ENCODE results near the gene TUBB2B.

The TUBB2B gene

DNA sequence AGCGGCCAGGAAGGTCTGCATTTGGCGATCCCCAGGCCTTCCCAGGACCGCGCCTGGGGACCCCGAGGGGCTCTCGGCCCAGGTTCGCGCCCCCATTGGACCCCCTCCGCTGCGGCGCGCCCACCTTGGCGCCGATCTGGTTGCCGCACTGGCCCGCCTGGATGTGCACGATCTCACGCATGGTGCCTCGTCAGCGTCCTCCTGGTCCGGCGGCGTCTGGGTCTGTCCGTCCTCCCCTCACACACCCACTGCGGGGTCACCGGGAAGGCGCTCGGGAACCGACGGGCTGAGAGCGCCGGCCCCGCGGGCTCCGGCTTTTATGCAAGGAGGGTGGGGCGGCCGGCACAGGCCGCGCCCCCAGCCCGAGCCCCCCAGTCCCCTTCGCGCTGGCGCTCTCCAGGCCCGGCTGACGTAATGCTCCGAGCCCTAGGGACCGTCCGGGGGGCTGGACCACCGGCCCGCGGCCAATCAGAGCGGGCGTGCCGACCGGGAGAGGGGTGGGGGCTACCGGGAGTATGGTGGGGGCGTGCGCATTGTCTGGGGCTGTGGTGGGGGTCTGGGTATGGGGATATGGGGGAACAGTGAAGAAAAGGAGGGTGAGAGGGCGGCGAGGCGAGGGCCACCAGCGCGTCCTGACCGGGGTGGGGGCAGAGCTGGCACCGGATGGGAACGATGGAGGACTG, at the start of gene TUBB2B:
TUBB2B (minus strand) TSS at position 291 of the 683 bp plus-strand sequence; CDS start at position 181, 110 bp downstream.
- no peak for DNase-seq

DNA sequence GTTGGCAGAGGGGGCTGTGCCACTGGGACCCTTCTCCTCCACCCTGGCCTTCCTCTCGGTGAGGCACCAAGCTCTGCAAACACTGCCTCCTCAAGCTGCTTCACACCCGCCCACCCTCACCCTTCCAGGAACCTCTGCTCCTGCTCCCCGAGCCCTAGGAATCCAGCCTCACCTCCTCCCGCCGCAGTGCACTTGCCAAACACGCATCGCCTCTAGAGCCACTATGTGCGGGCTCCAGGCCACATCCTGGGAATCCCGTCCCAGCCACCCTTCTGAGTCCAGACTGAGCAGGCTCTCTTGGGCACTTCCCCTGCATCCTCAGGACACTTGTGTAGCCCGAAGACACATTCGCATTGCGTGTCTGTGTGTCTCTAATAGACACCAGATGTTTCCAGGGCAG, 49.8 kb upstream of the TUBB2B start:
- DNase-seq = no peak

DNA sequence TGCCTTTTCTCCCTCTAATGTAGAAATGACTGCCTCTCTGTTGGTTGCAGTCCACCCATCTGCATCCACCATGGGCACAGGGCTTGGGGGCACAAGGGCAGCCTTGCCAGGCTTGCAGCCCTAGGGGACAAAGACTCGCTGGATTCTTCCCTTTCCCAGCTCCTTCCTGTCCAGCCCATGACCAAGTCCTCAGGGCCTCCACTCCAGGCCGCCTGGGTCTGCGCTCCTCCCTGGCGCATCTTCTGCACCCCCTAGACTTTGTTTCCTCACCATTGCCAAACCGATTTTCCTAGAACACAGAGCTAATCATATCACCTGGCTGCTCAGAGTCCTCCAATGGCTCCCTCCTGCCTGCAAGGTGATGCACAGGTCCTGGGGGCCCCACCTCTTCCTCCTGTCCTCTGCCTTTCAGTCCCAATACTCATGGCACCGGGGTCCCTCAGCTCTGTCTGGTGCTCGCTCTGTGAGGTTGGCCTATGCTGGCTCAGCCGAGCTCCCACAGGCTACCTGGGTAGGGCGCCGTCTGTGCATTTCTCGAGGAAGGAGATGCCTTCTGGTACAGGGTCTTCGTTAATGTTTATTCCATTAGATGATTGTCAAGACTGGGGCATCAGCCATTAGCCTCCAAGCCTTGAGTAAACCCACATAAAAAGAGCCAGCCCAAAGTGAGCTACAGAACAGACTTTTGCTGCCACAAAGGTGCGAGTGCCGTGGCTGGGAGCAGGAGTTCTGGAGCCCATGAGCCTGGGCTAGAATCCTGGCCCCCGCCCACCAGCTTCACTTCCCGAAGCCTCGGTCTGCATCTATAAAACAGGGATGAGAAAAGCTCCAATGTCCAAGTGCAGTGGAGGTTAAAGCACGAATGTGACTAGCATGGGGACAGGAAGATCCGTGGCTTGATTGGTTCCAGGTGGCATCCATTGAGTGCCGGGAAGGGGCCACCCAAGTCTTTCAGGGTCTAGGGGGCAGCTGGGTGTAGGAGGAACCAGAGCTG, 49.0 kb upstream of the TUBB2B start:
- DNase-seq = no peak

DNA sequence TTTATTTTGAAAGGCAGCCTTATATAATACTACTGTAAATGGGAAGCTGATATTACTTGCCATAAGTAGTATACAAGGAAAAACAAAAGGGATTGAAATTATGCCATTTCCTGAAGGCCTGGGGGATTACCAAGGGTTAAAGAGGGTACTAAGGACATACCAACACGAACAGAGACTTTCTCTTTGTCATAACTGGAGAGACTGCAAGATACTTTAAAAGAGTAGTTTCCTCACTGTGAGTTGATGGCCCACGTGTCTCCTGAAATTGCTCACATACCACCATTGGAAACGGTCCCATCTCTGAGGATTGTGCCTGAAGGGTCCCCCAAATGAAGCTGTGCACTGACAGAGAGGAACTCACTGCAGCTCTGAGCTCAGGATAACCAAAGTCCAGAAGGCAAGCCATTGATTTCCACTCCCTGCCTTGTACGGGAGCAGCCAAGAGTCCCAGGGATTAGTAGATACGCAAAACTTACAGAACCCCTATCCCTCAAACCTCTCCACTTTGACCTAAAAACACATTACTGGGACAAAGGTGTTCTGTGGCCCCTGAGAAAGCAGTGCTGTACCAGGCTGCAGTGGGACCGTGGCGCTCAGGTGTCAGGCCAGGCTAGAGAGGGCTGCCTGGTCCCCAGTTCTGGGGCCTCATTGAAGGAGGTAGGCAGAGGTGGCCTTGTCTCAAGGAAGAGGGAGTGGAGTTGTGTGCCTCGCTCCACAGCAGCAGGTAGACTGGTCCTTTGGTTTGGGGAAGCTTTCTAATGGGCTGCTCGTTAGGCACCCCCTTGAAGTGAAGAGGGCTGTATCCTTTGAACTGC, 46.5 kb upstream of the TUBB2B start:
- no peak for DNase-seq

DNA sequence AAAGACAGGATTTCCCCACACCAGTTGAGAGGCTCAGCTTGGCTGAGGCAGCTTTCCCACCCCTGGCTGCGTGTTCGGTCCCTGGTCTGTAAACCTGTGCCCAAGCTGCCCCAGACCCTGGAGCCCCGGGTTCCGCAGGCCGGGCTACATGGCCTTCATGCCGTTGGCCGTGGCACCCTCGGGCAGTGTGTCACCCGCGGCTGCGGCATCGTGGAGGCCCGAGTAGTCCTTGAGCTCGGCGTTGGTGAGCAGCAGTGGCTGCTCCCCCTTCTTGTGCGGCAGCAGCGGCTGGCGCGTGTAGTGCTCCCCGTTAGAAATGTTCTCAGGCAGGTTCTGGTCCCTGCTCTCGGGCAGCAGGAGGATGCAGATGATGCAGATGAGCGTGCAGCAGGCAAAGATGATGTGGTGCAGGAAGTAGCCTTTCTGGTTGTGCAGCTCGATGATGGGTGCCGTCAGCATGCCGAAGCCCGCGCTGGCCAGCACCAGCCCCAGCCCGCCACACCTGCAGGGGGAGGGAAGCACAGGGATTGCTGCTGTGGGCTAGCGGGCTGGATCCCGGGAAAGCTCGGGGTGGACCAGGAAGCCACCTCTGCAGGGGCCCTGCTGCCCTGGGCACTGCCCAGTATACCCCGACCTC, 45.6 kb upstream of the TUBB2B start:
- no peak for DNase-seq

DNA sequence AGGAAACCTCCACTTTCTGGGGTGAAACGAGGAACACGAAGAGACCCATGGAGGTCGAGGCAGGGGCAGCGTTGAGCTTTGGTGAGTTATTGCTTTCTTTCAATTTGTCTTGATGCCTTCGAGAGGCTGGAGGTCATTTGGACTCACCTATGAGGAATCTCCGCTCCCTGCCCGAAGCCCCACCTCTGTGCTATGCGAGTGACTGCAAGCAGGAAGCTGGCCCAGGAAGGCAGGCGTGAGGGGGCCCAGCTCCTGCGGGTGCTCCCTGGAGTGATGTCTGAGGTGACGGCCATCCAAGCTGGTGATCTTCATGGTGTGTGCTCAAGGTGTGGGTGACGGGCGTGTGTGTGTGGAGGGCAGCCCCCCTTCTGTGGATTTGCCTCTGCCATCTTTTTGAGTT, 44.3 kb upstream of the TUBB2B start:
- no peak for DNase-seq

DNA sequence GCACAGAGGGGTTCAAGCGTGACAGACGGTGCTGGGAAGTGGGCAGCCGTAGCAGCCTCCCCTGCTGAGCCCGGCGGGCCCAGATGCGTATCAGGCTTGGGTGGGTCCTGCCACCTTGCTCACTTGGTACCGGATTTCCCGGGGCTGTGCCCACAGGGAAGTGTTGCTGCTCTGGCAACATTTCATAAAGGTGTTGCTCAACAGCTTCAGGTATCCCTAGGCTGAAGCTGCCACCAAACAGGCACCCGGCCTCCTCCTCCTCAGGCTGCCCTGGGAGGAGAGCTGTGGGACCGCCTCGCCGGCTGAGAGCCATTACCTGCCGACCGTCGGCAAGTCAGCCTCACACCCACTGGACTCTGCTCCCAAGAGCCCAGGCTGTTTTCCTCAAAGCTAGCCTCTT, 42.8 kb upstream of the TUBB2B start:
- no peak for DNase-seq

DNA sequence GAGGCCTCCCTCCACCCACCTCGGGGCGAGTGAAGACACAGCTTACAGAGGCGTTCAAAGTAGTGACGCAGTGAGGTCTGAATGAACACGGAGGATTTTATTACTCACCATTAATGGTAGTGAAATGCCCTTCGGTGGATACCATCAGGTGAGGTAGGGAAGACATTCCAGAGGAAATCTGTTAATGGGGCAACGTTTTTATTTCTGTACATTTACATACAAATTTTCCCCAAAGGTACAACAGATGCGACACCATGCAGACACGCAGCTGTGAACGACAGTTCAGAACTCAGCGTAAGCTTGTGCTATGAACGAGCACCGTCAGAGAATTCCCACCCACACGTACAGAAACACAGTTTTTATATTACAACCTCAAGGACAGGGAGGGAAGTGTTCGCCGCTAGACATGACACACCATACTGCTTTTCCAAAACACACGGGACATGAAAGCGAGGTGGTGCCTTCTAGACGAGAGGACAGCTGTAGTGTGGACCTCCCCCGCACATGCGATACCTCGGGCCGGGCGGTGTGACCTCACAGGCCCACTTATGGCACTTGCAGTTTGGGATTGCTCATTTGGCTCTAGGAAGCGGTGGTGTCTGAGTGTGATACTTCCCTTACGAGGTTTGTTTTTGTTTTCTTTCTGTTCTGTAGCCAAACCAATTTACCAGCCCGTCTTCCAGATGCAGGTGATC, 42.0 kb upstream of the TUBB2B start:
- no peak for DNase-seq

DNA sequence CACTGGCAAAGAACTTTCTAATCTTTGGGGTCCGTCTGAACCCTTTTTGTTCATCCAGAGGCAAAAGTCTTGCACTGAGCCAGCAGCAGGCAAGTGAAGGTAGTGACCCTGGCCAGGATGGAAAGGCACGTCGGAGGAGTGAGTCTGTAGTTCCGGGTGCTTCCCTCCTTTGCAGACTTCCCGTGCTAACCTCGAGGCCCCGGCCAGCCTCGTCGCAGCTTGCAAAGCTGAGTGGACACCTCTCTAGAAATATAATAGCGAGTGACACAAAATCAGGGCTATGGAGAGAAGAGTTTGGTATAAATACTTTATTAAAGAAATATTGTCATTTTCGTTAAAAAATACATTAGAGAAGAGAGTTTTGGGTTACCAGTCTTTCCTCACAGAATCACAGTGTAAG, 41.2 kb upstream of the TUBB2B start:
- no peak for DNase-seq

DNA sequence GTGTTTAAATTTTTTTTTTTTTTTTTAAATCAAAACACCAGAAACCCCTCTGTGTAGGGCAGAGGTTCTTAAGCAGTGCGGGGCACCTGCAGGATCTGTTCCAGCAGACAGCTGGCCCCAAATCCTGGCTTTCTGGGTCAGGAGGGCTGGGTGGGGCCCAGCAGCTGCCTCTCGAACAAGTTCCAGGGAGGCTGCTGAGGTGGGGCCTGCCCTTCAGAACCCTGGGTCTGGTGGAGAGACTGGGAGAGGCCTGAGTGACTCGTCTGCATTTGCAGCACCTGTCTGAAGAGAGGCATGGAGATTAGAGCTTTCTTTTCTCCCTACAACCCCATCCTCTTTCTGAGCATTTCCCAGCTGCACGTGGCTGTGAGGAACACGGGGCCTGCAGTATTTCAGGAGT, 39.7 kb upstream of the TUBB2B start:
- no peak for DNase-seq

DNA sequence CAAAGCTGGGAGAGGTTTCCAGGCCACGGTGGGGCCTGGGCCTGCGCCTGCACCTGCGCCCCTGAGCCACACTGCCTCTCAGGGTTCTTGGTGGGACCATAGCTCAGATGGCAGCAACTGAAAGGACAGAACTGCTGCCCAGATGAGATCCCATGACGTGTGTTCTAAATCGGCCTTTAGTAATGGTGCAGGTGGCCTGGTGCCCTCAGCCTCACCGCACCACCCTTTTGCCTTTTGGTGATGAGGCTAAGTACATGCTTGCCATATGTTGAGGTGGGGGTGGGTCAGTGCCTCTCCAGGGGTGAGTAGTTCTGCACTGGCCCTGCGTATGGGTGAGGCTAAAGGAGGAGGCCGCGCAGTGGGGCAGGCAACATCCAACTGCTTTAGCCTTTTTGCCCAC, 38.7 kb upstream of the TUBB2B start:
- DNase-seq = no peak

DNA sequence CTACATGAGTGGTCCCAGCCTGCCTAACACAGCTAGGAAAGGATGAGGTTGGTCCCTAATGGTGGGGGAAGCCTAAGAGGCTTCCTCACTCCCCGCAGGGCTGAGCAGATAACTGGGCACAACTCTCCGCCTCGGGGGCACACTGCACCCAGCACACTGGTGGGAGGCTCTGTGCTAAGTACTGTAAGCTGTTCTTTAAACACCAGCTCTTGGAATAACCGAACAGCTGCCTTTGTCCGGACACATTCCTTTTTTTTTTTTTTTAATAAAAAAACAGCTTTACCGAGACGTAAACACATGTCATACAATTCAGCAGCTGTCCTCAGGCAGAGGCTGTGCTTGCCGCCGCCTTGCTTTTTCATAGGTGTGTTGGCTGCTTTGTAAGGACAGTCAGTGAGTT, 38.2 kb upstream of the TUBB2B start:
- DNase-seq = no peak

DNA sequence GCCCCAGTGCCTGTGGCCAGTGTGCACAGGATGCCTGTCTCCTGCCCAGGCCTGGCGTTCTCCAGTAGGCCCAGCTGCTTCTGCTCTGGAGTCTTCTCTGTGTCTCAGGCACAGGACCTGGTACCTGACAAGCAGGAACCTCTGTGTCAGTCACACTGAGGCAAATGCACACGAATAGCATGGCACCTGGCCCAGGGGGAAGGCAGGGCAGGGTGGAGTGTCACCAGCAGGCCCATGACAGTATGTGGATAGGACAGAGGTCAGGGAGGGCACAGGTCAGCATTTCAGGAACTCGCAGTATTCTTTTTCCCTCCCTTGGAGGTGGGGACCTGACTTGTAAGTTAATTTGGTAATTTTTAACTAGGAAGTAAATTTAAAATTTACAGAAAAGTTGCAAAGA, 36.9 kb upstream of the TUBB2B start:
- DNase-seq = no peak

DNA sequence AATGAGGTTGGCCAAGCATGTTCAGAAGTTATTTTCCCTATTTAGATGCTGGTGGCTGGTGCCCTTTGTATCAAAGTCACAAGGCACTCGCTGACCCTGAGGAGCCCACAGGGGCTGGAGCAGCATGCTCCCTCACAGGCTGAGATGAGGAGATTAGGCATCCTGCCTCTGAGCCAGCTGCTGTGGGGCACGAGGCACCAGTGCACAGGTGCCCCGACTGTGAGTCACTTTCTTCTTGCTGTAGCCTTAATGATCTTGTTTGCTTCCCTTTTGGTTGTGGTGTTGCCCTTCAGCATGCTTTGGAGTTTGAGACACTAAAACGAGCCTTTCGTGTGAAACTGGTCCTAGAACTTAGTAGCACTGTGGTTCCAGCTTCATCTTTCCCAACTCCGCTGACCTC, 35.6 kb upstream of the TUBB2B start:
- no peak for DNase-seq

DNA sequence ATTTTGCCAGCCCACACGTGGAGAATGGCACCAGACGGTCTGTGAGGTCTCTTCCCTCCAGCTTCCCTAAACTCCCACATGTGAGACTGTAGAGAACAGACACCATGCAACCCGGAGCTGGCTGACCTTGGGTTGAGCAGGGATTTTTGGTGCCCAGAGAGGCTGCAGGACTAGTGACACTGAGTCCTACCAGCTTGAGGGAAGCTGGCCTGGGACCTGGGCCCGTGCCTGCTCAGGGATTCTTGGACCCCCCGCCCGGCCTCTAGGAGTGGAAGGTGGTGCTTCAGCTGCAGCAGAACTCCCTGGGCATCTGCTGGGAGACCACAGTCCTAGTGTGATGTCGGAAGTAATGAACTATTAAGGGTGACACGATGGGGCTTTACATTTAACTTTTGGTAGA, 34.5 kb upstream of the TUBB2B start:
- DNase-seq = no peak

DNA sequence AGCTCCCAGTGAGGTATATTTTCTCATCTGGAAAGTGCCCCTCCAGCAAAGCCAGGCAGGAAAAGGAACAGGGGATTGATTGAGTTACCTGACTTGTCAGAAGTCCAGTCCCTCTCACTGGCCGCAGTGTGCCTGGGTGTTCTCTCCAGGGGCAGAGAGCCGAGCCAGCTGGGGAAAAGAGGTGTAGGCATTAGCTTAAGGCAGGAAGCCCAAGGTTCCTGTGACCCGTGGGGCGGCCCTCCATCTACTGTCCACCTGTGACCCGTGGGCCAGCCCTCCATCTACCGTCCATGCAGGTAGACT, 34.0 kb upstream of the TUBB2B start:
- no peak for DNase-seq

DNA sequence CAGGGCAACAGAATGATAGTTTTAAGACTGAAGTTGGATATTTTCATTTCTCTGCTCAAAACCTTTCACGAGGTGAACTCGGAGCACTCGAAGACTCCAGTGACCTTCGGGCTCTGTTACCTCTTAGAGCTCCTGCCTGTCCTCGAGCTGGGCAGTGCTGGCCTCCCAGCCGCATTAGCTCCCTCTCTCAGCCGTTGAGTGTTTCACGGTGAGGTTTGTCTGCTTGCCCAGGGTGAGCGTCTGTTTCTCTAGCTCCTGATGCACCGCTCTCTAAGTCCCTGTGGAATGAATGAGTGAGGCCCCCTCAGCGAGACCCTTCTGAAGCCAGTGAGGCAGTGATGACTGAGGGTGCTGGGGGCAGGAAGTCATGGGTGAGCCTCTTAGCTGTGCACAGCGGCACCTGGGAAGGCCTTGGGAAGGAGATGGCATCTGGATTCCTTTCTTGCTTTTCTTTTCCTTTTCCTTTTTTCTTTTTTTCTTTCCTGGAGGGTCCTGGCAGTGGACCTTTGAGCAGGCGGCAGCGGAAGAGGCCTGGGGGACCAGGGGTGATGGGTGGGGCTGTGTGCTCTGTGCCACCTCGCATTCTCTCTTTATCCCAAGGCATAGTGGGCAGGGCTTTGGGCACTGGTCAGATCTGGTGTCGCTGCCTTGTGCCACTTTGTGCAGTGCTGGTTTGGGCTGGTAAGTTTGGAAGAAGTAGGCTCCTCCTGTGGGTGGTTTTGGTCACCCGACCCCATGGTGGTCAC, 33.5 kb upstream of the TUBB2B start:
- no peak for DNase-seq

DNA sequence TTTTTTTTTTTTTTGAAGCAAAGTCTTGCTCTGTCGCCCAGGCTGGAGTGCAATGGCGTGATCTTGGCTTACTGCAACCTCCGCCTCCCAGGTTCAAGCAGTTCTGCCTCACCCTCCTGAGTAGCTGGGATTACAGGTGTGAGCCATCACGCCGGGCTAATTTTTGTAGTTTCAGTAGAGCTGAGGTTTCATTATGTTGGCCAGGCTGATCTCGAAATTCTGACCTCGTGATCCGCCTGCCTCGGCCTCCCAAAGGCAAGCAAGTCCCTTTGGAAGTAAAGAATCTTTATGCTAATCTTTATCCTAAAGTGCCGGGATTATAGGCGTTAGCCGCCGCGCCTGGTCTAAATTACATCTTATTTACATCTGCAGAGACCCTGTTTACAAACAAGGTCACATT, 32.8 kb upstream of the TUBB2B start:
- no peak for DNase-seq

DNA sequence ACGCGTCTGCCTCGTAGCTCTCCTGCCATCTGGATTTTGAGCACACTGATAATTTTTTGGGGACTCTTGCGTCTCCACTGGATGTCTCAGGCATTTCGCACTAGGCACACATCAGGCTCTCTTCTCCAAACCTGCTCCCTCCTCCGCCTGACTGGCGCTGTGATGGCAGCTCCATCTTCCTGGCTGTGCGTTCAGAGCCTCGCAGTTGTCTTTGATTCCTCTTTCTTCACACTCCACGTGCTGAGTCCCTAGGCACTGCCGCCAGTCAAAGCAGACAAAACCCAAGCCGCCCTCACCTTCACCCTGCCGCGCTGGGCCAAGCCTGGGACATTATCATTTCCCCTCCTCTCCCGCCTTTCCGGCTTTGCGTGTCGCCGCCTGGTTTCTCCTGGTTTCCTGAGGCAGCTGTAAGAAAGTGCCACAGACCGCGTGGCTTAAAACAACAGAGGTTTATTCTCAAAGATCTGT, 32.1 kb upstream of the TUBB2B start:
- peak; percentile 19 to 22 for DNase-seq

DNA sequence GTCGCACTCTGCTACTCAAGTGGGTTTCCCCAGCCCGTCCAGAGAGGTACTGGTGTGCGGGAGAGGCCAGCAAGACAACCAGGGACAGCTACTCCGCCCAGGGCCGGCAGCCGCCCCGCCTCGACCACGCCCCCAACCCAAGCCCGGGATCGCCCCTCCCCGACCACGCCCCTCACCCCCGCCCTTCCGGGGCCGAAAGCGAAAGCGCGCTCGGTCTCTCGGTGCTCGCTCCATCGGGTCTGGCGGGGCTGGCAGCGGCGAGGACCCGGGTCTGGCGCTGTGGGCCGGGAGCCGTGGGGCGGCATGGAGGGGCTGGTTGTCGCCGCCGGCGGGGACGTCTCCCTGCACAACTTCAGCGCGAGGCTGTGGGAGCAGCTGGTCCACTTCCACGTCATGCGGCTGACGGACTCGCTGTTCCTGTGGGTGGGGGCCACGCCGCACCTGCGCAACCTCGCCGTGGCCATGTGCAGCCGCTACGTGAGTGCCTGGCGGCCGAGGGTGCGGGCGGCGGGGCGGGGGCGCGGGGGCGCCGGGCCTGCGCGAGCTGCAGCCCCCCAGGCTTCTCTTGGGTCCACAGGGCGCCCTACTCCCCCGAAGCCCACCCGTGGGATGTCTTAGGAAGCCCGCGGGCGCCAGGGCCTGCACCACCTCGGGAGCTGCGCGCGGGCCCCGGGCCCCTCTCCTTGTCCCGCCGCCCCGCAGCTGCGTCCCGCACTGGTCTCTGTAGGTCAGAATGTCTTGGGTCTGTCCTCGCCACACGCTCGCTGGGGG, 31.5 kb upstream of the TUBB2B start, which contains the start of gene PSMG4:
PSMG4 (plus strand) TSS at position 228 of the 771 bp plus-strand sequence; CDS start at position 304, 76 bp downstream.
- peak; percentile 89 to 93 for DNase-seq

DNA sequence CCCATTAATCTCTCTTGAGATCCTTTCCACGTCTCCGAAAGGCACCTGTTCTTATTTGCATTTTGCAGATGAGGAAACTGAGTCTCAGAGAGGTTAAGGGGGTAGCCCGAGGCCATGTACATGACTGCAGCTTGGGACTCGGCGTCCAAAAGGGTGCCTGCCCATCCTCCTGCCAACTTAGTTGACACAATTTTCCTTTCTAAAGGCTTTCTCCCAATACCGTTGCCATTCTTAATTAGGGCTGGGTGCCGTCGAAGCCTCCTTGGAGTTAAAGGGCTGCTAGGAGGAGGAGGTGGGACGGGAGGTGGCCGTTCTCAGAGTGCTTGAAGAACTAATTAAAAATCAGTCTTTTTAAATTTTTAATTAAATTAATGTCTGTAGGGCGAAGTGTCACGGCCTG, 30.7 kb upstream of the TUBB2B start:
- DNase-seq = no peak

All from CD4-positive, alpha-beta T cell treated with Interleukin-1 beta for 1 hour (primary cell).